Body of pancreas (tissue), 4 donors: ENCODE results near the gene AGBL4. TPM values are rescaled to one million over a fixed set of nuclear protein-coding genes. Genes with fewer than 3 reads are reported as not detected.

ENCODE experiments used
- ATAC-seq: fragments of 150-250 bp; one replicate; pipeline ENCODE4 v1.9.1; 2016
- DNase-seq, 4 donors: peaks; one replicate each; pipeline ENCODE4 v3.0.0-alpha.2; 2019
- H3K27ac ChIP-seq, 4 donors: fragments of 200-600 bp; sonication (generic); 1 replicate in 3 of 4; 2 replicates in 1 of 4; pipeline versions ENCODE4 v1.5.1 to v1.6.1; 2016 to 2019; ENCODE audit warnings: mild to moderate bottlenecking in 1 of 4, mixed read lengths in 1 of 4, moderate library complexity in 1 of 4
- H3K27me3 ChIP-seq, 2 donors: fragments of 200-600 bp; sonication (generic); one replicate each; pipeline ENCODE4 v1.6.0; 2016; ENCODE audit warnings: mild to moderate bottlenecking in 1 of 2
- H3K36me3 ChIP-seq, 2 donors: fragments of 200-600 bp; sonication (generic); replicated peaks in 1 of 2; 2 replicates each; pipeline ENCODE4 v1.5.1; 2016; ENCODE audit warnings: low read depth in 2 of 2; ENCODE audit not compliant: insufficient read depth in 1 of 2
- H3K4me1 ChIP-seq: fragments of 200-600 bp; sonication (generic); one replicate; pipeline ENCODE4 v1.6.0; 2016
- H3K4me3 ChIP-seq, 2 donors: fragments of 200-600 bp; sonication (generic); 1 replicate in 1 of 2; 2 replicates in 1 of 2; pipeline ENCODE4 v1.5.1; 2016 to 2019
- H3K9me3 ChIP-seq, 3 donors: fragments of 200-600 bp; sonication (generic); 1 replicate in 2 of 3; 2 replicates in 1 of 3; pipeline ENCODE4 v1.5.1; 2016
- CTCF ChIP-seq, 7 experiments: fragments of 450-650 bp in 4 of 7; fragments of 200-600 bp in 3 of 7; sonication (generic) in 3 of 7; IDR thresholded peaks; one replicate each; pipeline ENCODE4 v1.5.1; 2016 to 2019; ENCODE audit warnings: antibody characterized with exemption in 7 of 7
- POLR2A ChIP-seq, 3 donors: fragments of 450-650 bp; IDR thresholded peaks; one replicate each; pipeline ENCODE4 v1.6.1; 2016; ENCODE audit warnings: antibody characterized with exemption in 3 of 3, mild to moderate bottlenecking in 2 of 3
- WGBS, 2 donors: methylation state at CpG; one replicate each; pipeline ENCODE4 v1.1.5; 2017; 5-methylcytosine and 5-hydroxymethylcytosine counted together
- intact Hi-C: fragments of 100-400 bp; cut with DNase I; formaldehyde crosslinking; loops from one replicate; pipeline ENCODE4 v1.15.1; 2023
- total RNA-seq, 2 donors: library from RNA; depleted of rRNA; stranded (reverse); fragments of >200 nt; gene quantifications; one replicate each; pipeline ENCODE4 v1.1.0, GENCODE V29; 2016

AGBL4 gene
- total RNA-seq, 2 donors from 2014 or later, result 0.33 to 0.78 TPM

- Histone ChIP-seq H3K9me3 (no peaks in the 10 kb centered on the region), H3K27ac (no peak overlapping the region), H3K4me1 (no peaks in the 10 kb centered on the region), H3K4me3 (no peak overlapping the region), H3K27me3 (no peaks in the 10 kb centered on the region), H3K36me3 (no peaks in the 10 kb centered on the region)
- no peak for TF ChIP-seq CTCF (IDR thresholded peaks at IDR 0.05)
- TF ChIP-seq POLR2A (IDR thresholded peaks at IDR 0.05), result no peak
- intact Hi-C loops, result no loop called here
- 82 to 85% methylated on average over 10 of the region's 10 CpGs for WGBS, 2 donors
- ATAC-seq, result no peak
- no peak for DNase-seq
Measured at GRCh38 chr1:48730164-48730910, 1293.4 kb downstream of the AGBL4 start.

GRCh38 chr1:48728584-48728983 lies 1295.2 kb downstream of the AGBL4 start:
- no peaks in the 10 kb centered on the region for H3K27me3 ChIP-seq

GRCh38 chr1:48726557-48727215 lies 1297.1 kb downstream of the AGBL4 start:
- H3K4me3 ChIP-seq, result no peak overlapping the region
- H3K4me1 ChIP-seq, result no peaks in the 10 kb centered on the region
- ATAC-seq (no peak), DNase-seq (no peak)
- intact Hi-C loops, result no loop called here
- H3K36me3 ChIP-seq, result no peaks in the 10 kb centered on the region
- no peak overlapping the region for H3K27ac ChIP-seq
- no peaks in the 10 kb centered on the region for H3K9me3 ChIP-seq
- TF ChIP-seq POLR2A (IDR thresholded peaks at IDR 0.05) (no peak), CTCF (IDR thresholded peaks at IDR 0.05) (no peak)
- H3K27me3 ChIP-seq, result no peaks in the 10 kb centered on the region
- WGBS, 2 donors, result 60 to 68% methylated on average over 4 of the region's 4 CpGs

More at GRCh38 chr1:48728584-48728983, 1295.2 kb downstream of the AGBL4 start:
- ATAC-seq (no peak), DNase-seq (no peak)
- H3K27ac ChIP-seq, result no peak overlapping the region
- TF ChIP-seq CTCF (IDR thresholded peaks at IDR 0.05) (no peak), POLR2A (IDR thresholded peaks at IDR 0.05) (no peak)
- H3K36me3 ChIP-seq, result no peaks in the 10 kb centered on the region
- H3K9me3 ChIP-seq, result no peaks in the 10 kb centered on the region
- intact Hi-C loops, result no loop called here
- no peak overlapping the region for H3K4me3 ChIP-seq
- WGBS, 2 donors, result 96 to 100% methylated on average over 2 of the region's 2 CpGs
- no peaks in the 10 kb centered on the region for H3K4me1 ChIP-seq

- Histone ChIP-seq H3K27me3 (no peaks in the 10 kb centered on the region), H3K4me3 (no peak overlapping the region), H3K27ac (no peak overlapping the region), H3K36me3 (no peaks in the 10 kb centered on the region), H3K4me1 (no peaks in the 10 kb centered on the region), H3K9me3 (no peaks in the 10 kb centered on the region)
- TF ChIP-seq POLR2A (IDR thresholded peaks at IDR 0.05) (no peak), CTCF (IDR thresholded peaks at IDR 0.05) (no peak)
- DNase-seq (no peak), ATAC-seq (no peak)
- WGBS, 2 donors, result 90% methylated on average over 2 of the region's 2 CpGs
- intact Hi-C loops, result no loop called here
Measured at GRCh38 chr1:48726139-48726538, 1297.6 kb downstream of the AGBL4 start.
